SK-N-SH (cell line): ENCODE measurements around the gene HSPA6. TPM values are rescaled to one million over a fixed set of nuclear protein-coding genes. Genes with fewer than 3 reads are reported as not detected.
"Not testable (repeated sequence)": the region's sequence is repeated elsewhere in the genome, so short reads cannot be mapped to it uniquely, and the experiment has no call there.

Experiments used
- CTCF ChIA-PET: fragments of 300-600, 350-600 bp; formaldehyde crosslinking; extraction: SDS; loops from one replicate; lab custom pipeline; 2021; lab: Yijun Ruan, JAX
- POLR2A ChIA-PET: fragments of 350-600 bp; sonication (Branson Sonifier 250); formaldehyde crosslinking; extraction: SDS; loops from one replicate; lab custom pipeline; 2020; ENCODE audit warnings: antibody characterized with exemption, inconsistent platforms; lab: Yijun Ruan, JAX
- DNase-seq: peaks from one replicate; pipeline ENCODE4 v3.0.0; 2012
- H2AFZ ChIP-seq: fragments of 200-600 bp; sonication (generic); 2 replicates; pipeline ENCODE4 v1.8.1; 2016; ENCODE audit warnings: antibody characterized with exemption, mild to moderate bottlenecking, low read depth
- H3F3A ChIP-seq: fragments of 200-600 bp; sonication (generic); replicated peaks from 2 replicates; pipeline ENCODE3; 2016; ENCODE audit warnings: antibody characterized with exemption, mild to moderate bottlenecking; ENCODE audit not compliant: insufficient read depth
- H3K27ac ChIP-seq, 2 experiments: fragments of 200-500 bp in 1 of 2; fragments of 200-600 bp in 1 of 2; sonication (Bioruptor generic) in 1 of 2; sonication (generic), shearing (Covaris generic) in 1 of 2; 2 replicates each; pipeline versions ENCODE4 v1.5.1 to v1.6.1; 2014 to 2016; ENCODE audit warnings: low read depth in 2 of 2, inconsistent platforms in 1 of 2, low read length in 1 of 2, mild to moderate bottlenecking in 1 of 2, mixed read lengths in 1 of 2
- H3K27me3 ChIP-seq: fragments of 200-600 bp; sonication (generic), shearing (Covaris generic); 2 replicates; pipeline ENCODE4 v1.6.1; 2016; ENCODE audit warnings: mixed run types; ENCODE audit not compliant: insufficient read depth
- H3K36me3 ChIP-seq, 2 experiments: fragments of 200-500 bp in 1 of 2; fragments of 200-600 bp in 1 of 2; sonication (Bioruptor generic) in 1 of 2; sonication (generic) in 1 of 2; replicated peaks in 1 of 2; 2 replicates each; pipeline versions ENCODE3 to v1.5.1; 2014 to 2016; ENCODE audit warnings: low read length in 1 of 2, mild to moderate bottlenecking in 1 of 2; ENCODE audit not compliant: insufficient read depth in 2 of 2, control insufficient read depth in 1 of 2
- H3K4me1 ChIP-seq, 2 experiments: fragments of 200-500 bp in 1 of 2; fragments of 200-600 bp in 1 of 2; sonication (Bioruptor generic) in 1 of 2; sonication (generic), shearing (Covaris generic) in 1 of 2; 2 replicates each; pipeline versions ENCODE4 v1.5.1 to v1.6.1; 2014 to 2016; ENCODE audit warnings: low read depth in 1 of 2, low read length in 1 of 2, mixed run types in 1 of 2; ENCODE audit not compliant: insufficient read depth in 2 of 2, control insufficient read depth in 1 of 2
- H3K4me2 ChIP-seq: fragments of 200-600 bp; sonication (generic), shearing (Covaris generic); 2 replicates; pipeline ENCODE4 v1.6.1; 2017; ENCODE audit warnings: mixed run types
- H3K4me3 ChIP-seq, 2 experiments: fragments of 200-500 bp in 1 of 2; fragments of 200-600 bp in 1 of 2; sonication (Bioruptor generic) in 1 of 2; sonication (generic), shearing (Covaris generic) in 1 of 2; 2 replicates each; pipeline versions ENCODE4 v1.5.1 to v1.8.1; 2014 to 2016; ENCODE audit warnings: low read depth in 2 of 2, inconsistent platforms in 1 of 2, low read length in 1 of 2, mild to moderate bottlenecking in 1 of 2, mixed read lengths in 1 of 2, moderate library complexity in 1 of 2
- H3K79me2 ChIP-seq: fragments of 200-600 bp; sonication (generic); 2 replicates; pipeline ENCODE4 v1.8.1; 2017; ENCODE audit warnings: mild to moderate bottlenecking; ENCODE audit not compliant: insufficient read depth
- H3K9ac ChIP-seq: fragments of 200-600 bp; sonication (generic); 2 replicates; pipeline ENCODE4 v1.6.1; 2017; ENCODE audit warnings: mixed run types
- H3K9me2 ChIP-seq: fragments of 200-600 bp; sonication (generic); 2 replicates; pipeline ENCODE4 v1.6.1; 2017; ENCODE audit warnings: mixed run types
- H3K9me3 ChIP-seq: fragments of 200-600 bp; sonication (generic); 2 replicates; pipeline ENCODE4 v1.6.1; 2017; ENCODE audit warnings: mixed run types, mild to moderate bottlenecking, moderate library complexity
- H4K20me1 ChIP-seq: fragments of 200-600 bp; sonication (generic); 2 replicates; pipeline ENCODE4 v1.6.1; 2017; ENCODE audit warnings: mild to moderate bottlenecking, mixed run types; ENCODE audit not compliant: insufficient read depth
- FOSL2 ChIP-seq: IDR thresholded peaks from 2 replicates; pipeline ENCODE4 v1.4.0; 2012; ENCODE audit warnings: low read depth, mild to moderate bottlenecking, moderate library complexity, borderline replicate concordance
- MAX ChIP-seq: IDR thresholded peaks from 2 replicates; pipeline ENCODE4 v1.4.0; 2012; ENCODE audit warnings: low read depth
- NFIC ChIP-seq: IDR thresholded peaks from 2 replicates; pipeline ENCODE4 v1.4.0; 2012; ENCODE audit warnings: borderline replicate concordance
- RCOR1 ChIP-seq: fragments of 150-350 bp; IDR thresholded peaks from 2 replicates; pipeline ENCODE4 v1.6.1; 2017; ENCODE audit warnings: antibody characterized with exemption, low read length
- TCF12 ChIP-seq: IDR thresholded peaks from 2 replicates; pipeline ENCODE4 v1.4.0; 2012
- TEAD4 ChIP-seq: IDR thresholded peaks from 2 replicates; pipeline ENCODE4 v1.4.0; 2012; ENCODE audit warnings: mild to moderate bottlenecking, borderline replicate concordance; ENCODE audit not compliant: insufficient read depth
- YY1 ChIP-seq: IDR thresholded peaks from 2 replicates; pipeline ENCODE4 v1.4.0; 2012; ENCODE audit warnings: low read depth, mild to moderate bottlenecking
- WGBS: methylation state at CpG from one replicate; pipeline ENCODE4 v1.1.6; 2017; ENCODE audit warnings: low lambda C conversion rate; 5-methylcytosine and 5-hydroxymethylcytosine counted together
- polyA plus RNA-seq, 3 experiments: library from polyadenylated mRNA; depleted of rRNA; stranded (reverse); fragments of >200 nt; gene quantifications; 2 replicates each; pipeline ENCODE4 v1.2.3, GENCODE V29; 2012
- TF ChIP-seq, protein P1 (sequence below): IDR thresholded peaks from 2 replicates; pipeline ENCODE4 v1.6.1; 2012; ENCODE audit warnings: mild to moderate bottlenecking, low read depth, low read length, moderate library complexity

HSPA6 gene
- polyA plus RNA-seq, 1 of the 3 experiments (the other 2 are of a cell fraction): 0.07 TPM

DNA sequence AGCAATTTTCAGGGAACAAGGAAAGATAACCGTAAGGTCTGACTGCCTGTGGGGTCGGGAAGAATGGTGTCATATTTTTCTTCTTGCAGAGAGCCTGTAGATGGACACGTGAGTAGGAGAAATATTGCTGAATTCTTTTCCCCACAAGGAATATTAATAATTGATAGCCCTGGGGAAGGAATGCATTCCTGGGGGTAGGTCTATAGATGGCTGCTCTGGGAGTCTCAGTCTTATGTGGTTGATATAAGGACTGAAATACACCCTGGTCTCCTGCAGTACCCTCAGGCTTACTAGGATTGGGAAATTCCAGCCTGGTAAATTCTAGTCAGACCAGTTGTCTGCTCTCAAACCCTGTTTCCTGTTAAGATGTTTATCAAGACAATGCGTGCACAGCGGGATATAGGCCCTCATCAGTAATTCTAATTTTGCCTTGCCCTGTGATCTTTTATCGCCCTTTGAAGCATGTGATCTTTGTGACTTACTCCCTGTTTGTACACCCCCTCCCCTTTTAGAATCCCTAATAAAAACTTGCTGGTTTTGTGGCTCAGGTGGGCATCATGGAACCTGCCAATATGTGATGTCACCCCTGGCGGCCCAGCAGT is 12.8 kb downstream of the HSPA6 start:
- CTCF ChIA-PET: not testable (repeated sequence)
- WGBS: 20% methylated on average over 7 of the region's 7 CpGs

GRCh38 chr1:161538925-161539479 is 14.7 kb downstream of the HSPA6 start:
- H3K9me3 ChIP-seq, H3K36me3 ChIP-seq, H3K27ac ChIP-seq, H3K9me2 ChIP-seq, POLR2A ChIA-PET, H3K4me1 ChIP-seq, H3K4me3 ChIP-seq, H3K4me2 ChIP-seq, DNase-seq, H3F3A ChIP-seq, H3K9ac ChIP-seq, H3K79me2 ChIP-seq, H2AFZ ChIP-seq, H4K20me1 ChIP-seq: not testable (repeated sequence)
- H3K27me3 ChIP-seq: peaks cover 16% of the 10 kb centered on the region; the same call in 1 of the 2 replicates
- CTCF ChIA-PET: interaction anchor here (0.6 to 0.7 kb wide), 2 partner anchors 203 to 831 kb away, joined by 3 read pairs; no protein-coding TSS in a partner anchor
- WGBS: 56% methylated on average over 7 of the region's 7 CpGs

More for the DNA sequence above, 12.8 kb downstream of the HSPA6 start:
- DNase-seq, H4K20me1 ChIP-seq, H3K9me3 ChIP-seq, H2AFZ ChIP-seq, H3K4me3 ChIP-seq, H3K79me2 ChIP-seq, H3F3A ChIP-seq, H3K9ac ChIP-seq, H3K4me1 ChIP-seq, H3K27ac ChIP-seq, POLR2A ChIA-PET, H3K9me2 ChIP-seq, H3K36me3 ChIP-seq, H3K4me2 ChIP-seq: not testable (repeated sequence)
- peaks cover 11% of the 10 kb centered on the region; the same call in 1 of the 2 replicates for H3K27me3 ChIP-seq

- peak; percentile 36 for DNase-seq
- 3% methylated on average over 41 of the region's 41 CpGs for WGBS
- H3K4me1 ChIP-seq, H3K36me3 ChIP-seq, H4K20me1 ChIP-seq, H3K27ac ChIP-seq, H3K9me2 ChIP-seq, H3K79me2 ChIP-seq, POLR2A ChIA-PET, H3F3A ChIP-seq, H3K9me3 ChIP-seq: not testable (repeated sequence)
- TF ChIP-seq, protein P1, sequence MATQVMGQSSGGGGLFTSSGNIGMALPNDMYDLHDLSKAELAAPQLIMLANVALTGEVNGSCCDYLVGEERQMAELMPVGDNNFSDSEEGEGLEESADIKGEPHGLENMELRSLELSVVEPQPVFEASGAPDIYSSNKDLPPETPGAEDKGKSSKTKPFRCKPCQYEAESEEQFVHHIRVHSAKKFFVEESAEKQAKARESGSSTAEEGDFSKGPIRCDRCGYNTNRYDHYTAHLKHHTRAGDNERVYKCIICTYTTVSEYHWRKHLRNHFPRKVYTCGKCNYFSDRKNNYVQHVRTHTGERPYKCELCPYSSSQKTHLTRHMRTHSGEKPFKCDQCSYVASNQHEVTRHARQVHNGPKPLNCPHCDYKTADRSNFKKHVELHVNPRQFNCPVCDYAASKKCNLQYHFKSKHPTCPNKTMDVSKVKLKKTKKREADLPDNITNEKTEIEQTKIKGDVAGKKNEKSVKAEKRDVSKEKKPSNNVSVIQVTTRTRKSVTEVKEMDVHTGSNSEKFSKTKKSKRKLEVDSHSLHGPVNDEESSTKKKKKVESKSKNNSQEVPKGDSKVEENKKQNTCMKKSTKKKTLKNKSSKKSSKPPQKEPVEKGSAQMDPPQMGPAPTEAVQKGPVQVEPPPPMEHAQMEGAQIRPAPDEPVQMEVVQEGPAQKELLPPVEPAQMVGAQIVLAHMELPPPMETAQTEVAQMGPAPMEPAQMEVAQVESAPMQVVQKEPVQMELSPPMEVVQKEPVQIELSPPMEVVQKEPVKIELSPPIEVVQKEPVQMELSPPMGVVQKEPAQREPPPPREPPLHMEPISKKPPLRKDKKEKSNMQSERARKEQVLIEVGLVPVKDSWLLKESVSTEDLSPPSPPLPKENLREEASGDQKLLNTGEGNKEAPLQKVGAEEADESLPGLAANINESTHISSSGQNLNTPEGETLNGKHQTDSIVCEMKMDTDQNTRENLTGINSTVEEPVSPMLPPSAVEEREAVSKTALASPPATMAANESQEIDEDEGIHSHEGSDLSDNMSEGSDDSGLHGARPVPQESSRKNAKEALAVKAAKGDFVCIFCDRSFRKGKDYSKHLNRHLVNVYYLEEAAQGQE: peak; percentile 58; the same call in 1 of the 2 replicates
- 0 out of 2 replicates have a peak, but pooled peaks have one; percentile 12 for TF ChIP-seq RCOR1
- TF ChIP-seq YY1: 0 out of 2 replicates have a peak, but pooled peaks have one; percentile 36
- peak; percentile 27; the same call in 1 of the 2 replicates for TF ChIP-seq NFIC
- TF ChIP-seq TEAD4: peak; percentile 86
- peak; percentile 30; the same call in 1 of the 2 replicates for TF ChIP-seq MAX
- peak; percentile 70; the same call in 1 of the 2 replicates for TF ChIP-seq FOSL2
- TF ChIP-seq TCF12: 0 out of 2 replicates have a peak, but pooled peaks have one; percentile 8
- peak overlapping the region; percentile 58 for H3K4me2 ChIP-seq
- CTCF ChIA-PET: interaction anchor here (0.6 to 0.8 kb wide), 3 partner anchors 53 to 832 kb away, joined by 3 read pairs; no protein-coding TSS in a partner anchor
- H3K9ac ChIP-seq: peak overlapping the region; percentile 4; the same call in 1 of the 2 replicates
- H2AFZ ChIP-seq: peak overlapping the region; percentile 39; the same call in 1 of the 2 replicates
- H3K27me3 ChIP-seq: peaks cover 16% of the 10 kb centered on the region; the same call in 1 of the 2 replicates
- peak overlapping the region; percentile 55 to 56 for H3K4me3 ChIP-seq
These were observed 15.6 kb downstream of the HSPA6 start for GRCh38 chr1:161539731-161540569.

DNA sequence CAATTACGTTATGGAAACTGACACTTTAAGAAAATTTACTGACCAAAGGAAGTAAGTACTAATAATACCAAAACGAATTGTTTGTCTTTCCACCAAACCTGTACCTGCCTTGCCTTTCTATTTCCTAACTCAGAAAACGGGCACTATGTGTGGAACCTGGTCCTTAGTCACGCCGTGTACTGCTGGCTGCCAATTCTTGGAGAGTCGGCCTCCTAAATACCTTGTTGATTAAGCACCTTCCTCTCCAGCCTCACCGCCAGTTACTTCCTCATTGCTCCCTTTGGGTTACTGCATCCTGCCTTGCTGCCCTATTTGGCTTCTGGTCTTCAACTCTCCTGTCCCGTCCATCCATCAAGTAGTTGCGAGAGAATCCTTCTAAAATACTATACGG is 16.2 kb downstream of the HSPA6 start:
- Histone ChIP-seq H3K4me3 (peak overlapping the region in 1 of 2 experiments; percentile 55; a peak in 1 of 4 replicates), H3K27me3 (peaks cover 16% of the 10 kb centered on the region; the same call in 1 of the 2 replicates), H3K4me2 (peak overlapping the region; percentile 58)
- H3F3A ChIP-seq, H3K4me1 ChIP-seq, H4K20me1 ChIP-seq, H3K79me2 ChIP-seq, H3K9me3 ChIP-seq, H3K9me2 ChIP-seq, DNase-seq, H3K36me3 ChIP-seq, H3K9ac ChIP-seq, H3K27ac ChIP-seq, POLR2A ChIA-PET, CTCF ChIA-PET, H2AFZ ChIP-seq: not testable (repeated sequence)
- WGBS: 42% methylated on average over 10 of the region's 10 CpGs
